Measurements from ENCODE around the gene CSNK1A1.
A peak's percentile ranks its signal among the peaks of the same experiment; 100 is the strongest.
"Not testable (repeated sequence)": the region's sequence is repeated elsewhere in the genome, so short reads cannot be mapped to it uniquely, and the experiment has no call there.

CSNK1A1 gene

GRCh38 chr5:149551227-149552037 lies at the start of gene CSNK1A1:
TSS of gene CSNK1A1 (minus strand) at chr5:149551439. CDS start at chr5:149550964, 475 bp downstream.
- peak; percentile 95 to 100 (median 99) for DNase-seq (ENCODE audit: low read depth in 2 of 3, low spot score in 2 of 3)

- no peak for DNase-seq (ENCODE audit: low read depth in 2 of 3, low spot score in 2 of 3)
Observed at GRCh38 chr5:149600932-149601331, 49.7 kb upstream of the CSNK1A1 start.

- DNase-seq (ENCODE audit: low read depth in 2 of 3, low spot score in 2 of 3), result no peak
Observed at GRCh38 chr5:149599375-149599774, 48.1 kb upstream of the CSNK1A1 start.

GRCh38 chr5:149598966-149599365 lies 47.7 kb upstream of the CSNK1A1 start:
- no peak for DNase-seq (ENCODE audit: low read depth in 2 of 3, low spot score in 2 of 3)

GRCh38 chr5:149598234-149598633 lies 47.0 kb upstream of the CSNK1A1 start:
- not testable (repeated sequence) for DNase-seq (ENCODE audit: low read depth in 2 of 3, low spot score in 2 of 3)

- DNase-seq (ENCODE audit: low read depth in 2 of 3, low spot score in 2 of 3), result no peak
Observed at GRCh38 chr5:149597618-149598017, 46.4 kb upstream of the CSNK1A1 start.

- no peak for DNase-seq (ENCODE audit: low read depth in 2 of 3, low spot score in 2 of 3)
Observed at GRCh38 chr5:149596712-149597111, 45.5 kb upstream of the CSNK1A1 start.

GRCh38 chr5:149595105-149595504 lies 43.9 kb upstream of the CSNK1A1 start:
- DNase-seq (ENCODE audit: low read depth in 2 of 3, low spot score in 2 of 3), result not testable (repeated sequence)

- no peak for DNase-seq (ENCODE audit: low read depth in 2 of 3, low spot score in 2 of 3)
Observed at GRCh38 chr5:149594206-149594895, 43.1 kb upstream of the CSNK1A1 start.

- DNase-seq (ENCODE audit: low read depth in 2 of 3, low spot score in 2 of 3), result no peak
Observed at GRCh38 chr5:149593370-149593769, 42.1 kb upstream of the CSNK1A1 start.

- no peak for DNase-seq (ENCODE audit: low read depth in 2 of 3, low spot score in 2 of 3)
Observed at GRCh38 chr5:149588936-149589335, 37.7 kb upstream of the CSNK1A1 start.

GRCh38 chr5:149586708-149587318 lies 35.6 kb upstream of the CSNK1A1 start:
- no peak for DNase-seq (ENCODE audit: low read depth in 2 of 3, low spot score in 2 of 3)

GRCh38 chr5:149585910-149586309 lies 34.7 kb upstream of the CSNK1A1 start:
- no peak for DNase-seq (ENCODE audit: low read depth in 2 of 3, low spot score in 2 of 3)

GRCh38 chr5:149584121-149584520 lies 32.9 kb upstream of the CSNK1A1 start:
- no peak for DNase-seq (ENCODE audit: low read depth in 2 of 3, low spot score in 2 of 3)

- no peak for DNase-seq (ENCODE audit: low read depth in 2 of 3, low spot score in 2 of 3)
Observed at GRCh38 chr5:149583394-149583793, 32.2 kb upstream of the CSNK1A1 start.

GRCh38 chr5:149581931-149582768 lies 30.9 kb upstream of the CSNK1A1 start:
- DNase-seq (ENCODE audit: low read depth in 2 of 3, low spot score in 2 of 3), result no peak

- peak in 2 of 3 experiments; percentile 38 for DNase-seq (ENCODE audit: low read depth in 2 of 3, low spot score in 2 of 3)
Observed at GRCh38 chr5:149581192-149581861, 30.1 kb upstream of the CSNK1A1 start, which contains the start of gene ARHGEF37. TSS of gene ARHGEF37 (plus strand) at chr5:149581498. CDS start at chr5:149597770, 16,272 bp downstream.

GRCh38 chr5:149580808-149581191 lies 29.6 kb upstream of the CSNK1A1 start:
- DNase-seq (ENCODE audit: low read depth in 2 of 3, low spot score in 2 of 3), result no peak

GRCh38 chr5:149578896-149579295 lies 27.7 kb upstream of the CSNK1A1 start:
- no peak for DNase-seq (ENCODE audit: low read depth in 2 of 3, low spot score in 2 of 3)

GRCh38 chr5:149576021-149576420 lies 24.8 kb upstream of the CSNK1A1 start:
- DNase-seq (ENCODE audit: low read depth in 2 of 3, low spot score in 2 of 3), result no peak

Data from activated CD8-positive, alpha-beta memory T cell treated with anti-CD3 and anti-CD28 coated beads for 48 hours (primary cell).